Measurements from ENCODE around the gene NDUFV2. TPM values are rescaled to one million over a fixed set of nuclear protein-coding genes. Genes with fewer than 3 reads are reported as not detected.
"Not testable (repeated sequence)": the region's sequence is repeated elsewhere in the genome, so short reads cannot be mapped to it uniquely, and the experiment has no call there.

The NDUFV2 gene
- total RNA-seq, 1 experiment from 2014 or later = 192 TPM

DNA sequence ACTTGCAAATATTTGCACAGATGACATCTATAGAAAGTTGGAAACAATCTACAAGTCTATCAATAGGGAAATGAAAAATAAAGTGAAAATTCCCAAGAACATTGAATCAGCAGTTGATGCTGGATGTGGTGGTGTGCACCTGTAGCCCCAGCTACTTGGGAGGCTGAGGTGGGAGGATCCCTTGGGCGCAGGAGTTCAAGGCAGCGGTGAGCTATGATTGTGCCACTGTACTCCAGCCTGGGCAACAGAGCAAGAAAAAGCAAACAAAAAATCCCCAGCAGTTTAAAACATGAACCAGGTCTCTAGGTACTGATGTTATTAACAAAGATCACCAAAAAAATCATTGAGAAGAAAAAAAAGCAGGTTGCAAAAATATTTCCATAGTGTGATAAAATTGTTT lies 15.4 kb upstream of the NDUFV2 start:
- Mint-ChIP-seq H3K4me1 (ENCODE audit: insufficient read depth, unreplicated experiment) (no peaks in the 10 kb centered on the region), H3K36me3 (ENCODE audit: insufficient read depth, unreplicated experiment) (no peaks in the 10 kb centered on the region), H3K27me3 (ENCODE audit: insufficient read depth, unreplicated experiment) (no peaks in the 10 kb centered on the region), H3K4me3 (ENCODE audit: unreplicated experiment) (no peak overlapping the region), H3K27ac (ENCODE audit: low read depth, unreplicated experiment) (no peak overlapping the region), H3K9me3 (ENCODE audit: unreplicated experiment) (no peaks in the 10 kb centered on the region)
- TF ChIP-seq, protein P1, sequence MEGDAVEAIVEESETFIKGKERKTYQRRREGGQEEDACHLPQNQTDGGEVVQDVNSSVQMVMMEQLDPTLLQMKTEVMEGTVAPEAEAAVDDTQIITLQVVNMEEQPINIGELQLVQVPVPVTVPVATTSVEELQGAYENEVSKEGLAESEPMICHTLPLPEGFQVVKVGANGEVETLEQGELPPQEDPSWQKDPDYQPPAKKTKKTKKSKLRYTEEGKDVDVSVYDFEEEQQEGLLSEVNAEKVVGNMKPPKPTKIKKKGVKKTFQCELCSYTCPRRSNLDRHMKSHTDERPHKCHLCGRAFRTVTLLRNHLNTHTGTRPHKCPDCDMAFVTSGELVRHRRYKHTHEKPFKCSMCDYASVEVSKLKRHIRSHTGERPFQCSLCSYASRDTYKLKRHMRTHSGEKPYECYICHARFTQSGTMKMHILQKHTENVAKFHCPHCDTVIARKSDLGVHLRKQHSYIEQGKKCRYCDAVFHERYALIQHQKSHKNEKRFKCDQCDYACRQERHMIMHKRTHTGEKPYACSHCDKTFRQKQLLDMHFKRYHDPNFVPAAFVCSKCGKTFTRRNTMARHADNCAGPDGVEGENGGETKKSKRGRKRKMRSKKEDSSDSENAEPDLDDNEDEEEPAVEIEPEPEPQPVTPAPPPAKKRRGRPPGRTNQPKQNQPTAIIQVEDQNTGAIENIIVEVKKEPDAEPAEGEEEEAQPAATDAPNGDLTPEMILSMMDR (IDR thresholded peaks at IDR 0.05; ENCODE audit: unreplicated experiment) = no peak
- POLR2A ChIA-PET = interaction anchor here (2.4 kb wide), 1 partner anchor 15 kb away, joined by 12 read pairs; the partner anchor contains the start of gene NDUFV2
- no TSS peak for BruUV-seq (replicated peaks)
- no peak for DNase-seq (ENCODE audit: unreplicated experiment)
- intact Hi-C loops (cut with micrococcal nuclease) = no loop called here
- CTCF ChIA-PET = no interaction called here

DNA sequence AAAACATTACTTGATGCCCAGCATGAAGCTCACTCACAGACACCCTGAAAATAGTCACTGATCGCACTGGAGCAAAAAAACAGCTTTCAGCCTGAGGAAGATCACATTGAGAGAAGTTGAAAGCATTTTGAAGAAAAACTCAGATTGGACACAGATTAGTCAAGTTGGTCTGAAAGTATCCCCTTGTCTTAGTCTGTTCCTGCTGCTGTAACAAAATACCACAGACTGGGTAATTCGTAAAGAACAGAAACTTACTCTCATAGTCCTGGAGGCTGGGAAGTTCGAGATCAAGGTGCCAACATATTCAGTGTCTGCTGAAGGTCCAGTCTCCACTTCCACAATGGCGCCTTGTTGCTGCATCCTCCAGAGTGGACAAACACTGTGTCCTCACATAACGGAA lies 14.2 kb upstream of the NDUFV2 start:
- Mint-ChIP-seq H3K4me1 (ENCODE audit: insufficient read depth, unreplicated experiment) (no peaks in the 10 kb centered on the region), H3K27me3 (ENCODE audit: insufficient read depth, unreplicated experiment) (no peaks in the 10 kb centered on the region), H3K27ac (ENCODE audit: low read depth, unreplicated experiment) (no peak overlapping the region), H3K9me3 (ENCODE audit: unreplicated experiment) (no peaks in the 10 kb centered on the region), H3K36me3 (ENCODE audit: insufficient read depth, unreplicated experiment) (no peaks in the 10 kb centered on the region), H3K4me3 (ENCODE audit: unreplicated experiment) (no peak overlapping the region)
- TF ChIP-seq, protein P1 (IDR thresholded peaks at IDR 0.05; ENCODE audit: unreplicated experiment) = no peak
- ChIA-PET CTCF (interaction anchor here (0.6 kb wide), 1 partner anchor 277 kb away, joined by 3 read pairs; no protein-coding TSS in a partner anchor), POLR2A (interaction anchor here (0.6 to 2.4 kb wide), 2 partner anchors 14 to 47 kb away, joined by 3 to 12 read pairs; partner anchors contain the start of gene NDUFV2)
- intact Hi-C loops (cut with micrococcal nuclease) = no loop called here
- no peak for DNase-seq (ENCODE audit: unreplicated experiment)
- no TSS peak for BruUV-seq (replicated peaks)

DNA sequence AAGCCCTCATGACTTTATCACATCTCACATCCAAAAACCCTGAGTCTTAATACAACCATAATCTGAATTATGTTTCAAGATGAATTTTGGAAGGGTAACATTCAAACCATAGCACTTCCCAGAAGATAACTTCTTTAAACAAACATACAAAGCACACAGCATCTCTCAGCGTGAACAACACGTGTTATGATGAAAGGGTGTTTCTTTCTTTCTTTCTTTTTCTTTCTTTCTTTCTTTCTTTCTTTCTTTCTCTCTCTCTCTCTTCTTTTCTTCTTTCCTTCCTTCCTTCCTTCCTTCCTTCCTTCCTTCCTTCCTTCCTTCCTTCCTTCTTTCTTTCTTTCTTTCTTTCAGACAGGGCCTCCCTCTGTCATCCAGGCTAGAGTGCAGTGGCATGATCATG lies 13.8 kb upstream of the NDUFV2 start:
- H3K27ac Mint-ChIP-seq (ENCODE audit: low read depth, unreplicated experiment); intact Hi-C loops (cut with micrococcal nuclease); H3K4me3 Mint-ChIP-seq (ENCODE audit: unreplicated experiment); H3K9me3 Mint-ChIP-seq (ENCODE audit: unreplicated experiment); H3K4me1 Mint-ChIP-seq (ENCODE audit: insufficient read depth, unreplicated experiment); BruUV-seq (replicated peaks); H3K27me3 Mint-ChIP-seq (ENCODE audit: insufficient read depth, unreplicated experiment); H3K36me3 Mint-ChIP-seq (ENCODE audit: insufficient read depth, unreplicated experiment); DNase-seq (ENCODE audit: unreplicated experiment): not testable (repeated sequence)
- POLR2A ChIA-PET = interaction anchor here (0.6 to 2.4 kb wide), 2 partner anchors 14 to 46 kb away, joined by 3 to 12 read pairs; partner anchors contain the start of gene NDUFV2
- CTCF ChIA-PET = interaction anchor here (0.6 kb wide), 2 partner anchors 75 to 276 kb away, joined by 3 read pairs; no protein-coding TSS in a partner anchor

DNA sequence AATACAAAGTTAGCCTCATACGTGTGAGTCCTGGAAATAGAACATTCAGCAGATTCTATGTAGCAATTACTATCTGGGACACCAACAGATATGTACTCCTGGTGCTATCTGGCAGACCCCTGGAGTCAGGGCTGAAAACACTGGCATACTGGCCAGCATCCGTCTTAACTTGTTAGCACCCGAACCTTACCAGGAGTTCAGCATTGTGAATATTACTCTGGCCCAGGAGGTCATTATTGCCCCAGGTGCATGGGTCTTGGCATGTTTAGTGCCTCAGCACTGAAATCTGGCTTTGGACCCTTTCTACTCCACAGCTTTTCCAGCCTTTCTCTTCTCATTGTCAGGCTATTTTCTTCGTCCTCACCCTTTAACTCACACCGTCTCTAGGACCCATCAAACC lies 11.9 kb upstream of the NDUFV2 start:
- no TSS peak for BruUV-seq (replicated peaks)
- Mint-ChIP-seq H3K4me3 (ENCODE audit: unreplicated experiment) (no peak overlapping the region), H3K9me3 (ENCODE audit: unreplicated experiment) (no peaks in the 10 kb centered on the region), H3K27me3 (ENCODE audit: insufficient read depth, unreplicated experiment) (no peaks in the 10 kb centered on the region), H3K36me3 (ENCODE audit: insufficient read depth, unreplicated experiment) (no peaks in the 10 kb centered on the region), H3K4me1 (ENCODE audit: insufficient read depth, unreplicated experiment) (no peaks in the 10 kb centered on the region), H3K27ac (ENCODE audit: low read depth, unreplicated experiment) (no peak overlapping the region)
- intact Hi-C loops (cut with micrococcal nuclease) = no loop called here
- DNase-seq (ENCODE audit: unreplicated experiment) = no peak
- ChIA-PET CTCF (no interaction called here), POLR2A (interaction anchor here (0.9 kb wide), 1 partner anchor 11 kb away, joined by 5 read pairs; the partner anchor contains the start of gene NDUFV2)
- TF ChIP-seq, protein P1 (IDR thresholded peaks at IDR 0.05; ENCODE audit: unreplicated experiment) = no peak

DNA sequence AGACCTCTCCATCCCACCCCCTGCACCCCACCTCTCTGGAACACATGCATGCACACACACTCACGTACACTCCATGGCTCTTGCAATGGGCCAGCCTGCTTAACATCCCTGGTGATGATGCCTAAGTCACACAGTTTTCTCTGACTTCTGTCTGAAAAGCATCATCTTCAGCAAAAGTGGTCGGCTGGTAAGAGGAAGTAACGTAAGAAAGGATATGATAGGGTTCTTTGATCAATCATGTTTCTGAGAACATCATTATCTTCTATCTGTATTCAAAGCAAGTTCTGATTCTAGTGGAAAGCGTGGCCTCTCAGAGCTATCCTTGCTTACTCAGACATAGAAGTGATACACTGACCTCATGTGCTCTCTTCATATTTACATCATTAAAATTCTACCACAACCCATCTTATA lies 11.4 kb upstream of the NDUFV2 start:
- Mint-ChIP-seq H3K9me3 (ENCODE audit: unreplicated experiment) (no peaks in the 10 kb centered on the region), H3K27me3 (ENCODE audit: insufficient read depth, unreplicated experiment) (no peaks in the 10 kb centered on the region), H3K4me1 (ENCODE audit: insufficient read depth, unreplicated experiment) (no peaks in the 10 kb centered on the region), H3K27ac (ENCODE audit: low read depth, unreplicated experiment) (no peak overlapping the region), H3K36me3 (ENCODE audit: insufficient read depth, unreplicated experiment) (no peaks in the 10 kb centered on the region), H3K4me3 (ENCODE audit: unreplicated experiment) (no peak overlapping the region)
- BruUV-seq (replicated peaks) = no TSS peak
- DNase-seq (ENCODE audit: unreplicated experiment) = no peak
- ChIA-PET CTCF (no interaction called here), POLR2A (no interaction called here)
- TF ChIP-seq, protein P1 (IDR thresholded peaks at IDR 0.05; ENCODE audit: unreplicated experiment) = no peak
- intact Hi-C loops (cut with micrococcal nuclease) = no loop called here
